IMR-90 (cell line): ENCODE data around the gene SYTL3. TPM values are rescaled to one million over a fixed set of nuclear protein-coding genes. Genes with fewer than 3 reads are reported as not detected.

Experiments
- ATAC-seq: fragments of 200-7000 bp; cut with Tn5 transposase; 2 replicates; pipeline ENCODE4 v1.9.1; 2020; ENCODE audit warnings: low read depth, mild to moderate bottlenecking, moderate library complexity
- BruUV-seq: library from RNA; stranded (reverse); fragments of 400-500 nt; replicated peaks from 2 replicates; lab custom pipeline; 2021; lab: Mats Ljungman, UMichigan
- CTCF ChIA-PET: fragments of 300-600 bp; formaldehyde crosslinking; extraction: SDS; loops from one replicate; lab custom pipeline; 2021; ENCODE audit warnings: antibody characterized with exemption; lab: Yijun Ruan, JAX
- POLR2A ChIA-PET: fragments of 300-600 bp; sonication (Branson Sonifier 250); formaldehyde crosslinking; loops from one replicate; lab custom pipeline; 2022; ENCODE audit warnings: antibody characterized with exemption; ENCODE audit not compliant: unreplicated experiment; lab: Charles Lee
- DNase-seq: peaks from one replicate; pipeline ENCODE4 v3.0.0; 2013
- H2AFZ ChIP-seq: replicated peaks from 2 replicates; pipeline ENCODE3; 2013; ENCODE audit warnings: low read length, mild to moderate bottlenecking; ENCODE audit not compliant: poor library complexity
- H2AK5ac ChIP-seq: 2 replicates; pipeline ENCODE4 v1.6.1; 2013; ENCODE audit warnings: low read depth, low read length, inconsistent platforms
- H2AK9ac ChIP-seq: replicated peaks from 2 replicates; pipeline ENCODE3; 2013; ENCODE audit warnings: mild to moderate bottlenecking, low read depth, low read length, moderate library complexity; ENCODE audit not compliant: poor library complexity
- H2BK120ac ChIP-seq: 2 replicates; pipeline ENCODE4 v1.6.1; 2013; ENCODE audit warnings: low read depth, low read length, inconsistent platforms
- H2BK15ac ChIP-seq: 3 replicates; pipeline ENCODE4 v1.6.1; 2013; ENCODE audit warnings: low read depth, low read length, inconsistent platforms
- H2BK20ac ChIP-seq: 2 replicates; pipeline ENCODE4 v1.6.1; 2013; ENCODE audit warnings: low read depth, mild to moderate bottlenecking, inconsistent platforms, low read length, moderate library complexity
- H2BK5ac ChIP-seq: 2 replicates; pipeline ENCODE4 v1.6.1; 2013; ENCODE audit warnings: mild to moderate bottlenecking, low read depth, low read length, inconsistent platforms; ENCODE audit not compliant: poor library complexity, severe bottlenecking
- H3K14ac ChIP-seq: replicated peaks from 2 replicates; pipeline ENCODE4 v1.6.1; 2013; ENCODE audit warnings: low read depth, low read length, inconsistent platforms
- H3K18ac ChIP-seq: 2 replicates; pipeline ENCODE4 v1.6.1; 2013; ENCODE audit warnings: low read depth, low read length, control low read depth
- H3K23ac ChIP-seq: 2 replicates; pipeline ENCODE4 v1.6.1; 2013; ENCODE audit warnings: low read depth, low read length, inconsistent platforms
- H3K27ac ChIP-seq: 2 replicates; pipeline ENCODE4 v1.5.1; 2013; ENCODE audit warnings: mild to moderate bottlenecking, control low read depth, low read length; ENCODE audit not compliant: insufficient read depth
- H3K27me3 ChIP-seq: 2 replicates; pipeline ENCODE4 v1.6.1; 2013; ENCODE audit warnings: low read length; ENCODE audit not compliant: control insufficient read depth, insufficient read depth
- H3K36me3 ChIP-seq: 2 replicates; pipeline ENCODE4 v1.6.1; 2013; ENCODE audit warnings: low read length, mixed read lengths; ENCODE audit not compliant: control insufficient read depth, insufficient read depth
- H3K4ac ChIP-seq: 2 replicates; pipeline ENCODE4 v1.6.1; 2013; ENCODE audit warnings: low read depth, low read length, inconsistent platforms
- H3K4me1 ChIP-seq: 2 replicates; pipeline ENCODE4 v1.6.1; 2013; ENCODE audit warnings: low read length, mixed read lengths; ENCODE audit not compliant: control insufficient read depth, insufficient read depth
- H3K4me2 ChIP-seq: 2 replicates; pipeline ENCODE4 v1.6.1; 2013; ENCODE audit warnings: low read depth, mild to moderate bottlenecking, control low read depth, low read length, moderate library complexity
- H3K4me3 ChIP-seq: 2 replicates; pipeline ENCODE4 v1.5.1; 2013; ENCODE audit warnings: low read depth, mild to moderate bottlenecking, control low read depth, low read length, moderate library complexity; ENCODE audit not compliant: insufficient read depth
- H3K56ac ChIP-seq: 2 replicates; pipeline ENCODE4 v1.6.1; 2013; ENCODE audit warnings: low read length, inconsistent platforms; ENCODE audit not compliant: insufficient read depth; ENCODE audit errors: extremely low read depth
- H3K79me1 ChIP-seq, 2 experiments: 2 replicates each; pipeline ENCODE4 v1.6.1; 2013; ENCODE audit warnings: low read length in 2 of 2, inconsistent platforms in 1 of 2, low read depth in 1 of 2
- H3K9ac ChIP-seq: 2 replicates; pipeline ENCODE4 v1.6.1; 2013; ENCODE audit warnings: low read depth, low read length, control low read depth
- H3K9me1 ChIP-seq: 2 replicates; pipeline ENCODE4 v1.6.1; 2013; ENCODE audit warnings: low read length, inconsistent platforms; ENCODE audit not compliant: insufficient read depth
- H3K9me3 ChIP-seq: 2 replicates; pipeline ENCODE4 v1.6.1; 2013; ENCODE audit warnings: low read length; ENCODE audit not compliant: control insufficient read depth, insufficient read depth
- H4K20me1 ChIP-seq: 2 replicates; pipeline ENCODE4 v1.6.1; 2013; ENCODE audit warnings: low read length, inconsistent platforms; ENCODE audit not compliant: insufficient read depth
- H4K5ac ChIP-seq: 2 replicates; pipeline ENCODE4 v1.6.1; 2013; ENCODE audit warnings: mild to moderate bottlenecking, low read depth, low read length, control low read depth
- H4K8ac ChIP-seq, 2 experiments: 2 replicates each; pipeline ENCODE4 v1.6.1; 2013; ENCODE audit warnings: low read depth in 2 of 2, low read length in 2 of 2, control low read depth in 1 of 2, inconsistent platforms in 1 of 2
- H4K91ac ChIP-seq: 2 replicates; pipeline ENCODE4 v1.6.1; 2013; ENCODE audit warnings: low read depth, low read length, inconsistent platforms; ENCODE audit not compliant: insufficient read depth
- BHLHE40 ChIP-seq: fragments of 150-350 bp; IDR thresholded peaks from 2 replicates; pipeline ENCODE4 v1.6.1; 2016; ENCODE audit warnings: mild to moderate bottlenecking, low read depth, low read length
- CHD1 ChIP-seq: IDR thresholded peaks from 2 replicates; pipeline ENCODE4 v1.6.1; 2012; ENCODE audit warnings: low read depth, low read length, improper control_type of control experiment
- CTCF ChIP-seq: conservative IDR thresholded peaks from 2 replicates; pipeline ENCODE4 v1.5.1; 2012; ENCODE audit warnings: mild to moderate bottlenecking, low read depth, low read length, improper control_type of control experiment
- ELK1 ChIP-seq: fragments of 150-350 bp; IDR thresholded peaks from 2 replicates; pipeline ENCODE4 v1.6.1; 2016; ENCODE audit warnings: low read depth, mild to moderate bottlenecking, low read length, moderate library complexity, borderline replicate concordance
- FOS ChIP-seq: fragments of 150-350 bp; IDR thresholded peaks from 2 replicates; pipeline ENCODE4 v1.6.1; 2016; ENCODE audit warnings: low read depth, low read length
- MAZ ChIP-seq: IDR thresholded peaks from 2 replicates; pipeline ENCODE4 v1.6.1; 2012; ENCODE audit warnings: low read depth, mild to moderate bottlenecking, low read length, improper control_type of control experiment, moderate library complexity, borderline replicate concordance
- MXI1 ChIP-seq: IDR thresholded peaks from 2 replicates; pipeline ENCODE4 v1.6.1; 2012; ENCODE audit warnings: low read depth, mild to moderate bottlenecking, low read length, moderate library complexity, borderline replicate concordance
- NFE2L2 ChIP-seq: fragments of 150-350 bp; IDR thresholded peaks from 2 replicates; pipeline ENCODE4 v1.6.1; 2016; ENCODE audit warnings: low read depth, mild to moderate bottlenecking, low read length
- RAD21 ChIP-seq: IDR thresholded peaks from 2 replicates; pipeline ENCODE4 v1.6.1; 2012; ENCODE audit warnings: low read length, improper control_type of control experiment
- RCOR1 ChIP-seq: IDR thresholded peaks from 2 replicates; pipeline ENCODE4 v1.6.1; 2012; ENCODE audit warnings: mild to moderate bottlenecking, low read length, improper control_type of control experiment; ENCODE audit not compliant: insufficient replicate concordance
- RFX5 ChIP-seq: IDR thresholded peaks from 2 replicates; pipeline ENCODE4 v1.8.0; 2012; ENCODE audit warnings: low read depth, mild to moderate bottlenecking, low read length, moderate library complexity
- SMC3 ChIP-seq: fragments of 150-350 bp; IDR thresholded peaks from 2 replicates; pipeline ENCODE4 v1.6.1; 2016; ENCODE audit warnings: low read depth, mild to moderate bottlenecking, antibody characterized with exemption, low read length, moderate library complexity
- WGBS, 2 experiments: methylation state at CpG; one replicate each; pipeline versions ENCODE4 v1.1.5 to v1.1.7; 2013; ENCODE audit warnings: missing lambda C conversion rate in 2 of 2; ENCODE audit not compliant: insufficient read length in 1 of 2; ENCODE audit errors: extremely low coverage in 2 of 2; 5-methylcytosine and 5-hydroxymethylcytosine counted together
- dilution Hi-C: fragments of 300-500 bp; cut with HindIII; formaldehyde crosslinking; loops from one replicate; pipeline ENCODE4 v1.14.3; 2018; ENCODE audit warnings: low sequenced_read_pairs; ENCODE audit not compliant: unreplicated experiment
- in situ Hi-C: fragments of 300-500 bp; cut with MboI; formaldehyde crosslinking; loops from 3 replicates; pipeline ENCODE4 v1.14.3; 2019; ENCODE audit warnings: low sequenced_read_pairs, inconsistent platforms, mixed read lengths
- intact Hi-C: fragments of 100-400 bp; cut with micrococcal nuclease; formaldehyde crosslinking; loops from 2 replicates; pipeline ENCODE4 v1.10.0; 2022
- polyA plus RNA-seq, 3 experiments: library from polyadenylated mRNA; depleted of rRNA; stranded (reverse); fragments of >200 nt; gene quantifications; 2 replicates each; pipeline ENCODE4 v1.2.3, GENCODE V29; 2012; ENCODE audit warnings: low replicate concordance in 1 of 3
- total RNA-seq: library from RNA; depleted of rRNA; stranded (reverse); fragments of >200 nt; gene quantifications from 2 replicates; pipeline ENCODE4 v1.2.3, GENCODE V29; 2012

The SYTL3 gene
- total and polyA plus RNA-seq, 2 of the 4 experiments (the other 2 are of a cell fraction) = 2.9 to 4.3 TPM

GRCh38 chr6:158796353-158796752, 146.5 kb downstream of the SYTL3 start:
- in situ Hi-C loops = loop anchor here (5.0 kb wide), 1 partner anchor 176 kb away; no protein-coding TSS in a partner anchor
- CTCF ChIA-PET = no interaction called here
- no CpG with 5 or more reads among the region's 3 CpGs for WGBS, 2 experiments

More at GRCh38 chr6:158796353-158796752, 146.5 kb downstream of the SYTL3 start:
- intact Hi-C loops (loop anchor here (10.0 kb wide), 1 partner anchor 308 kb away; no protein-coding TSS in a partner anchor), dilution Hi-C loops (no loop called here)
- peaks cover 20% of the 10 kb centered on the region for H3K9me1 ChIP-seq
- H3K14ac ChIP-seq = no peak overlapping the region
- H3K23ac ChIP-seq = no peak overlapping the region
- H3K4ac ChIP-seq = no peak overlapping the region
- no peak overlapping the region for H3K9ac ChIP-seq
- H3K79me1 ChIP-seq = peaks cover 49 to 65% of the 10 kb centered on the region in 2 experiments
- H3K56ac ChIP-seq = no peak overlapping the region
- no peaks in the 10 kb centered on the region for H3K9me3 ChIP-seq
- no peak overlapping the region for H3K18ac ChIP-seq
- H2BK20ac ChIP-seq = no peak overlapping the region
- H2BK5ac ChIP-seq = no peak overlapping the region
- no peaks in the 10 kb centered on the region for H3K27me3 ChIP-seq
- no peak overlapping the region for H3K27ac ChIP-seq
- BruUV-seq = no TSS peak
- no peak overlapping the region for H2AK5ac ChIP-seq
- POLR2A ChIA-PET = no interaction called here
- no peak overlapping the region for H2AFZ ChIP-seq
- no peak overlapping the region for H3K4me2 ChIP-seq
- H2BK120ac ChIP-seq = no peak overlapping the region
- no peak overlapping the region for H2BK15ac ChIP-seq
- H3K36me3 ChIP-seq = no peaks in the 10 kb centered on the region
- TF ChIP-seq BHLHE40 (no peak), MAZ (no peak), NFE2L2 (no peak), RCOR1 (no peak), ELK1 (no peak), RFX5 (no peak), CHD1 (no peak), CTCF (no peak), SMC3 (no peak), RAD21 (no peak), MXI1 (no peak), FOS (no peak)
- no peak overlapping the region for H4K5ac ChIP-seq
- H3K4me3 ChIP-seq = no peak overlapping the region
- peaks cover 51% of the 10 kb centered on the region; the same call in 1 of the 2 replicates for H4K20me1 ChIP-seq
- H3K4me1 ChIP-seq = peaks cover 11% of the 10 kb centered on the region
- no peak overlapping the region for H2AK9ac ChIP-seq
- H4K8ac ChIP-seq = no peak overlapping the region
- ATAC-seq (no peak), DNase-seq (no peak)
- no peak overlapping the region for H4K91ac ChIP-seq
